Germinal center (tissue), 1 donor: ENCODE results near the gene PPP1R1B.

Experiments used
- DNase-seq: peaks from one replicate; pipeline ENCODE4 v3.0.0; 2012; ENCODE audit warnings: mixed read lengths, low spot score

PPP1R1B gene

DNA sequence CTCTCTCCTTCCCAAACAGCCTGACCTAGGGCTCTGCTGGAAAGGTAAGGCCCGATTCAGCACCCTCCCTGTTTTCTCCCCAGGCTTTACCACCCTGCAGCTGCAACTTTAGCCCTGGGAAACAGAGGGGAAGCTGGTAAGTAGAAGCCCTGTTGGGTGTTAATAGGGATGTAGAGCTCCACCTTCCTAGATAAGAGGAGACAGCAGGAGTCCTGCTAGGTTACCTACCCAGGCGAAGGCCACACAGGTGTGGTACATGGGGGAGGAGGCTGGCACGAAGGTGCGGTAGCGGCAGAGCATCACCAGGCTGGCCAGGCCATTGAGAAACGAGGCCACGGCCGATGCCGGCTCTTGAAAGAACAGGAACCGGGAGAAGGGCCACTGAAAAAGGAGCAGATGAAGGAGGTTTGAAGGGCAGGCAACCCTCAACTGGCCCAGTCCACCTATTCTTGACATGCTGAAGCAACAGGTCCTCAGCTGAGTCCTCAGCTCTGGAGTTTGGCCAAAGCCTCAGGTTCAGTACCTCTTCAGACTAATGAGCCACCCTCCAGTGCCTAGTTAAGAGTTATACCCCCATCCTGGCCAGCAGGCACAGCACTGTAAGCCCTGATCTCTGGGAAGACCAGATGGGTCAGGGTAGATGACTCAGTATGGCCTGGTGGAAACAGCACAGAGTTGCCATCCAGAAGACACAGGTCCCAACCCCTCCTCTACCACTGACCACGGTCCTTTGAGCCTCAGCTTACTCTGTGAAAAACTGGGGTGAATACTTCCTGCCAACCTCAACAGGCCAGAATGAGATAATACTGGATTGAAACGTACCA is 57.8 kb downstream of the PPP1R1B start:
- no peak for DNase-seq
